Psoas muscle (tissue), 8 donors: ENCODE results near the gene MYBPC2. TPM values are rescaled to one million over a fixed set of nuclear protein-coding genes. Genes with fewer than 3 reads are reported as not detected.

Experiments
- ATAC-seq, 4 donors: fragments of 200-7000 bp; cut with Tn5 transposase; one replicate each; pipeline ENCODE4 v1.9.1; 2020; ENCODE audit warnings: moderate library complexity in 3 of 4, mild to moderate bottlenecking in 2 of 4
- DNase-seq, 2 donors: peaks; one replicate each; pipeline ENCODE4 v3.0.0-alpha.2; 2020
- H3K27ac ChIP-seq: fragments of 200-600 bp; one replicate; pipeline ENCODE4 v1.8.0; 2022
- H3K27me3 ChIP-seq, 3 donors: fragments of 200-600 bp in 1 of 3; one replicate each; pipeline versions ENCODE4 v1.6.1 to v1.8.0; 2013 to 2022; ENCODE audit warnings: low read length in 2 of 3, mild to moderate bottlenecking in 2 of 3, moderate library complexity in 1 of 3; ENCODE audit not compliant: insufficient read depth in 3 of 3
- H3K36me3 ChIP-seq, 2 donors: fragments of 200-600 bp in 1 of 2; one replicate each; pipeline versions ENCODE4 v1.6.1 to v1.8.0; 2013 to 2022; ENCODE audit warnings: low read depth in 1 of 2, mild to moderate bottlenecking in 1 of 2, moderate library complexity in 1 of 2; ENCODE audit not compliant: insufficient read depth in 1 of 2
- H3K4me1 ChIP-seq: fragments of 200-600 bp; one replicate; pipeline ENCODE4 v1.8.0; 2022
- H3K4me3 ChIP-seq: fragments of 200-600 bp; one replicate; pipeline ENCODE4 v1.8.0; 2022; ENCODE audit warnings: mild to moderate bottlenecking
- H3K9me3 ChIP-seq: fragments of 200-600 bp; one replicate; pipeline ENCODE4 v1.8.0; 2022
- CTCF ChIP-seq: fragments of 200-600 bp; IDR thresholded peaks from one replicate; pipeline ENCODE4 v1.8.0; 2022; ENCODE audit warnings: antibody characterized with exemption
- WGBS, 3 donors: extraction: QIAGEN DNeasy Blood & Tissue Kit; methylation state at CpG; one replicate each; pipeline versions ENCODE4 v1.1.6 to v1.1.7; 2013; 5-methylcytosine and 5-hydroxymethylcytosine counted together
- intact Hi-C, 2 donors: fragments of 100-400 bp; cut with DNase I; formaldehyde crosslinking; loops; one replicate each; pipeline versions ENCODE4 v1.11.0 to v1.14.2; 2022
- polyA plus RNA-seq, 3 donors: library from polyadenylated mRNA; stranded (reverse); fragments of 200-250 nt; gene quantifications; one replicate each; pipeline ENCODE4 v1.2.3, GENCODE V29; 2013
- total RNA-seq, 4 donors: library from RNA; stranded (reverse); fragmentation: NEBNext Ultra II Directional in 2 of 4; extraction: Animal tissue kit (Norgen Biotek cat#: 25700) in 2 of 4; gene quantifications; one replicate each; pipeline versions ENCODE4 v1.2.1 to v1.2.4, GENCODE V29; 2021 to 2023
- donor health status: healthy with polysubstance abuse.
- donor health status: DM: no; HTN: no; CAD: no; lungs with moderate emphysema.
- donor health status: Bipolar disorder and iron deficiency.
- donor health status: healthy.
- donor health status: DM: yes; HTN: yes; CAD: no.
- donor health status: DM: no; HTN: no; CAD: no.
- donor health status: DM: no; HTN: no; CAD: no.
- donor health status: DM: yes; HTN: yes; CAD: no.

The MYBPC2 gene
- total and polyA plus RNA-seq, 7 donors, result 65.8 to 1,898 (median 1,123) TPM

GRCh38 chr19:50401605-50402450 is 30.9 kb upstream of the MYBPC2 start:
- 91 to 96% (median 93%) methylated on average over 46 to 48 of the region's 48 CpGs for WGBS, 3 donors
- no peaks in the 10 kb centered on the region for H3K9me3 ChIP-seq
- H3K4me1 ChIP-seq, result no peaks in the 10 kb centered on the region
- H3K36me3 ChIP-seq, result peaks cover 0 to 9% of the 10 kb centered on the region in 2 donors
- no peak overlapping the region for H3K27ac ChIP-seq
- no peaks in the 10 kb centered on the region for H3K27me3 ChIP-seq
- no peak overlapping the region for H3K4me3 ChIP-seq
- no peak for TF ChIP-seq CTCF
- DNase-seq (no peak), ATAC-seq (no peak)
- intact Hi-C loops, result no loop called here

DNA sequence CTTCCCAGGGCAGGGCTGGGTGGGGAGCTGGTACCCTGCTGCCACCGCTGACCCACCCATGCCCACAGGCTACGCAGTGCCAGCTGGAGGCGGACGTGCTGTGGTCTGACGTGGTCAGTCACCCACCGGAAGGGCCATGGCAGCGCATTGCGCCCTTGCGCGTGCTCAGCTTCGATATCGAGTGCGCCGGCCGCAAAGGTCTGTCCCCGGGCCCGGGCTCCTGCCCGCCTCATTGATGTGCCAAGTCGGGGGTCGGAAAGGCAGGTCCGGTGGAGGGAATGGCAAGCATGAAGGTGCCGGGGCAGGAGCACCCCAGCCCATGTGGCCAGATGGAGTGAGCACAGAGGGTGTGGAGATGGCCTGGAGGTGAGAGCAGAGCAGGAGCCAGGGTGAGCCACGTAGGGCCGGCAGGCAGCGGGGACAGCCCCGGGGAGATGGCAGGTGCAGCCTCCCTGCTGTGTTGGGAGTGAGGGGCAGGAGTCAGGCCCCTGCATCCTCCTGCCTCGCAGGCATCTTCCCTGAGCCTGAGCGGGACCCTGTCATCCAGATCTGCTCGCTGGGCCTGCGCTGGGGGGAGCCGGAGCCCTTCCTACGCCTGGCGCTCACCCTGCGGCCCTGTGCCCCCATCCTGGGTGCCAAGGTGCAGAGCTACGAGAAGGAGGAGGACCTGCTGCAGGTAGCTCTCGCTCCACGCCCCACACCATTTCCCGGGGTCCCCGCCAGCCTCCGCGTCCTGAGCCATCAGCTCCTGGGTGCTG is 30.0 kb upstream of the MYBPC2 start:
- no peak overlapping the region for H3K4me3 ChIP-seq
- H3K9me3 ChIP-seq, result no peaks in the 10 kb centered on the region
- 94 to 98% (median 97%) methylated on average over 31 to 41 of the region's 41 CpGs for WGBS, 3 donors
- no peak for TF ChIP-seq CTCF
- H3K4me1 ChIP-seq, result no peaks in the 10 kb centered on the region
- no peak for DNase-seq
- peaks cover 0 to 16% of the 10 kb centered on the region in 2 donors for H3K36me3 ChIP-seq
- ATAC-seq, result no peak
- intact Hi-C loops, result no loop called here
- no peaks in the 10 kb centered on the region for H3K27me3 ChIP-seq
- no peak overlapping the region for H3K27ac ChIP-seq

DNA sequence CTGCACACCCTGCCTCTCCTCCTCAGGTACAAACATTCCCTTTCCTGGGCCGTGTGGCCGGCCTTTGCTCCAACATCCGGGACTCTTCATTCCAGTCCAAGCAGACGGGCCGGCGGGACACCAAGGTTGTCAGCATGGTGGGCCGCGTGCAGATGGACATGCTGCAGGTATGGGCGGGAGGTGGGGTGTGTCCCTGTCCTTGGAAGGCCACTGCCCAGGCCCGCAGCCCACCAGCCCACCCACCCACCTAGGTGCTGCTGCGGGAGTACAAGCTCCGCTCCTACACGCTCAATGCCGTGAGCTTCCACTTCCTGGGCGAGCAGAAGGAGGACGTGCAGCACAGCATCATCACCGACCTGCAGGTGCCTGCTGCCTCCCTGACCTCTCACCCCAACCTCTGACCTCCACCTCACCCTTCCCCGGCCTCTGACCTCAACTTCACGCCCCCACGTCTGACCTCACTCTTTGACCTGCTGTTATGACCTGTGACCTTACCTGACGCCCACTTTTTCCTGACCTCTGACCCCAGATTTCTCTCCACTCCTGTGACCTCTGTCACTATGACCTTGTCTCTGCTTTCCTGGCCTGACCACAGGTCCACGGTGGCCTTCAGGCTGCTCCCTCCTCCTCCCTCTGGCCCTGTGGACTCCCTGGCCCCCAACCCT is 26.4 kb upstream of the MYBPC2 start:
- no peaks in the 10 kb centered on the region for H3K9me3 ChIP-seq
- no peaks in the 10 kb centered on the region for H3K27me3 ChIP-seq
- WGBS, 3 donors, result 88 to 93% (median 92%) methylated on average over 22 of the region's 22 CpGs
- intact Hi-C loops, result no loop called here
- no peak for TF ChIP-seq CTCF
- no peak overlapping the region for H3K4me3 ChIP-seq
- ATAC-seq, result no peak
- peaks cover 4 to 34% of the 10 kb centered on the region in 2 donors for H3K36me3 ChIP-seq
- no peaks in the 10 kb centered on the region for H3K4me1 ChIP-seq
- no peak for DNase-seq
- H3K27ac ChIP-seq, result no peak overlapping the region

- H3K4me1 ChIP-seq, result no peaks in the 10 kb centered on the region
- H3K27me3 ChIP-seq, result no peaks in the 10 kb centered on the region
- no peak for ATAC-seq
- H3K9me3 ChIP-seq, result no peaks in the 10 kb centered on the region
- H3K4me3 ChIP-seq, result no peak overlapping the region
- H3K36me3 ChIP-seq, result peaks cover 4 to 34% of the 10 kb centered on the region in 2 donors
- H3K27ac ChIP-seq, result no peak overlapping the region
- 94 to 97% (median 95%) methylated on average over 19 of the region's 19 CpGs for WGBS, 3 donors
- TF ChIP-seq CTCF, result no peak
- DNase-seq, result no peak
- intact Hi-C loops, result no loop called here
Observed at GRCh38 chr19:50406829-50407228, 25.9 kb upstream of the MYBPC2 start.
